Activated naive CD4-positive, alpha-beta T cell treated with anti-CD3 and anti-CD28 coated beads, Interleukin-2, amount 50 U/mL, for 24 hours (primary cell): Measurements from ENCODE around the gene BBS10.
"Not testable (repeated sequence)": the region's sequence is repeated elsewhere in the genome, so short reads cannot be mapped to it uniquely, and the experiment has no call there.

ENCODE experiments used
- H3K27ac Mint-ChIP-seq: one replicate; pipeline ENCODE4 v1.8.0; 2021; ENCODE audit warnings: mild to moderate bottlenecking, mixed read lengths
- H3K27me3 Mint-ChIP-seq: one replicate; pipeline ENCODE4 v1.8.0; 2021; ENCODE audit warnings: mixed read lengths
- H3K36me3 Mint-ChIP-seq: one replicate; pipeline ENCODE4 v1.8.0; 2021; ENCODE audit warnings: mixed read lengths
- H3K4me1 Mint-ChIP-seq: one replicate; pipeline ENCODE4 v1.8.0; 2021; ENCODE audit warnings: mixed read lengths
- H3K4me3 Mint-ChIP-seq: one replicate; pipeline ENCODE4 v1.8.0; 2021; ENCODE audit warnings: mild to moderate bottlenecking, mixed read lengths
- H3K9me3 Mint-ChIP-seq: one replicate; pipeline ENCODE4 v1.8.0; 2021; ENCODE audit warnings: mixed read lengths

BBS10 gene

GRCh38 chr12:76348079-76348901 is at the start of gene BBS10:
TSS of gene BBS10 (minus strand) at chr12:76348415. CDS start at chr12:76348358, 57 bp downstream.
- H3K27me3 Mint-ChIP-seq, result no peaks in the 10 kb centered on the region
- peak within 1 kb of the TSS; percentile 94 for H3K4me3 Mint-ChIP-seq
- no peaks in the 10 kb centered on the region for H3K36me3 Mint-ChIP-seq
- peak within 1 kb of the TSS; percentile 79 for H3K27ac Mint-ChIP-seq
- peaks cover 36% of the 10 kb centered on the region for H3K4me1 Mint-ChIP-seq
- H3K9me3 Mint-ChIP-seq, result no peaks in the 10 kb centered on the region

- H3K4me3 Mint-ChIP-seq, result no peak overlapping the region
- H3K27me3 Mint-ChIP-seq, result no peaks in the 10 kb centered on the region
- H3K27ac Mint-ChIP-seq, result no peak overlapping the region
- peaks cover 22% of the 10 kb centered on the region for H3K36me3 Mint-ChIP-seq
- H3K4me1 Mint-ChIP-seq, result peaks cover 4% of the 10 kb centered on the region
- H3K9me3 Mint-ChIP-seq, result no peaks in the 10 kb centered on the region
These were observed 43.2 kb upstream of the BBS10 start for GRCh38 chr12:76391461-76391860.

GRCh38 chr12:76387614-76388013 is 39.4 kb upstream of the BBS10 start:
- Mint-ChIP-seq H3K27ac (no peak overlapping the region), H3K9me3 (no peaks in the 10 kb centered on the region), H3K4me1 (peaks cover 4% of the 10 kb centered on the region), H3K36me3 (peaks cover 30% of the 10 kb centered on the region), H3K4me3 (no peak overlapping the region), H3K27me3 (no peaks in the 10 kb centered on the region)

GRCh38 chr12:76384560-76384959 is 36.3 kb upstream of the BBS10 start:
- H3K27ac Mint-ChIP-seq, result no peak overlapping the region
- H3K9me3 Mint-ChIP-seq, result no peaks in the 10 kb centered on the region
- H3K27me3 Mint-ChIP-seq, result no peaks in the 10 kb centered on the region
- H3K36me3 Mint-ChIP-seq, result peaks cover 25% of the 10 kb centered on the region
- H3K4me1 Mint-ChIP-seq, result no peaks in the 10 kb centered on the region
- H3K4me3 Mint-ChIP-seq, result no peak overlapping the region

DNA sequence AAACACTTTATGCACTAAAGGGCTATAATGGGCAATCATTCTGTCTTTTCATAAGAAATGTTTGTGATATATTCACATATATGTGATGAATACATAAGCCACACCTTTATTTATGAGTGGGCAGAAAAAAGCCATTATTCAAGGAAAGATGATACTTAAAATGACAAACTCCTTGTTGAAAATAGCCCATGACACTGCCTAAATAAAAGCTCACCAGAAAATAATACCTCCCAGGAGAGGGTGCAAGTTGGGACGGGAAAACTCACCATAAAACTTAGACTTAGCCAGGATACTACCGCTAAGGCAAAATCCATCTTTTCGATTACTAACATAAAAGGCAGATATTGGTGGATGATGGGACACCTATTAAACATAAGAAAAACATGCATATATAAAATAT is 35.8 kb upstream of the BBS10 start:
- Mint-ChIP-seq H3K4me1 (no peaks in the 10 kb centered on the region), H3K27me3 (no peaks in the 10 kb centered on the region), H3K27ac (no peak overlapping the region), H3K4me3 (no peak overlapping the region), H3K9me3 (no peaks in the 10 kb centered on the region), H3K36me3 (peaks cover 22% of the 10 kb centered on the region)

DNA sequence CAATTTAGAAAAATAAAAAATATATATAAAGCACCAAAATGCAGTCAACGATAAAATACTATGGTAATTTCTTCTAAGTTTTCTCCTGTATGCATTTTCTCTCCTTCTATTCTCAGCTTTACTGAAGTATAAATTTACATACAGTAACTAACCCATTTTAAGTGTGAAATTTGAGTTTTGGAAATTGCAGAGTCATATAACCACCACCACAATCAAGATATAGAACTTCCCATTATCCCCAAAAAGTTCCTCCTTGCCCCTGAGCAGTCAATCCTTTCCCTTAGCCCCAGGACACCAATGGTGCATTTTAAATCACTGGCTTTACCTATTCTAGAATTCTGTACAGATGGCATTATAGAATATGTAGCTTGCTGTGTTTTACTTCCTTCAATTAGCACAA is 31.0 kb upstream of the BBS10 start:
- Mint-ChIP-seq H3K27ac (no peak overlapping the region), H3K4me1 (no peaks in the 10 kb centered on the region), H3K36me3 (peaks cover 16% of the 10 kb centered on the region), H3K4me3 (no peak overlapping the region), H3K9me3 (no peaks in the 10 kb centered on the region), H3K27me3 (no peaks in the 10 kb centered on the region)

DNA sequence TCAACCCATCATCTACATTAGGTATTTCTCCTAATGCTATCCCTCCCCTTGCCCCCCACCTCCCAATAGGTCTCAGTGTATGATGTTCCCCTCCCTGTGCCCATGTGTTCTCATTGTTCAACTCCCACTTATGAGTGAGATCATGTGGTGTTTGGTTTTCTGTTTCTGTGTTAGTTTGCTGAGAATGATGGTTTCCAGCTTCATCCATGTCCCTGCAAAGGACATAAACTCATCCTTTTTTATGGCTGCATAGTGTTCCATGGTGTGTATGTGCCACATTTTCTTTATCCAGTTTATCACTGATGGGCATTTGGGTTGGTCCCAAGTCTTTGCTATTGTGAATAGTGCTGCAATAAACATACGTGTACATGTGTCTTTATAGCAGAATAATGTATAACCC is 28.7 kb upstream of the BBS10 start:
- H3K27ac Mint-ChIP-seq, H3K4me3 Mint-ChIP-seq, H3K4me1 Mint-ChIP-seq, H3K9me3 Mint-ChIP-seq, H3K27me3 Mint-ChIP-seq: not testable (repeated sequence)
- H3K36me3 Mint-ChIP-seq, result peaks cover 12% of the 10 kb centered on the region

GRCh38 chr12:76375939-76376338 is 27.7 kb upstream of the BBS10 start:
- Mint-ChIP-seq H3K27me3 (no peaks in the 10 kb centered on the region), H3K4me1 (no peaks in the 10 kb centered on the region), H3K4me3 (no peak overlapping the region), H3K27ac (no peak overlapping the region), H3K9me3 (no peaks in the 10 kb centered on the region), H3K36me3 (peaks cover 14% of the 10 kb centered on the region)

GRCh38 chr12:76375470-76375869 is 27.3 kb upstream of the BBS10 start:
- Mint-ChIP-seq H3K36me3 (peaks cover 14% of the 10 kb centered on the region), H3K9me3 (no peaks in the 10 kb centered on the region), H3K27me3 (no peaks in the 10 kb centered on the region), H3K27ac (no peak overlapping the region), H3K4me1 (no peaks in the 10 kb centered on the region), H3K4me3 (no peak overlapping the region)

- Mint-ChIP-seq H3K4me3 (no peak overlapping the region), H3K36me3 (peaks cover 19% of the 10 kb centered on the region)
These were observed 26.3 kb upstream of the BBS10 start for GRCh38 chr12:76374386-76375020.

DNA sequence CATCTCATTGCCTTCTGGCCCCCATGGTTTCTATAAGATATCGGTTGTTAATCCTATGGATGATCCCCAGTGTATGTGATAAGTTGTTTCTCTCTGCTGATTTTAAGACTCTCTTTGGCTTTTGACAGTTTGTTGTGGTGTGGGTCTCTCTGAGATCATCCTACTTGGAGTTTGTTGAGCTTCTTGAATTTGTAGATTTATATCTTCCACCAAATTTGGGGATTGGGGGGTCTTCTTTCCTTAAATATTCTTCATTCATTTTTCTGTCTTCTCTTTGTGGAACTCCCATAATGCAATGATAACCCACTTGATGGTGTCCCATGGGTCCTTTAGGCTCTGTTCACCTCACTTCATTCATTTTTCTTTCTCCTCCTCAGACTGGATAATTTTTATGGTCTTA is 20.0 kb upstream of the BBS10 start:
- Mint-ChIP-seq H3K9me3 (peaks cover 16% of the 10 kb centered on the region), H3K4me3 (no peak overlapping the region), H3K36me3 (peaks cover 57% of the 10 kb centered on the region), H3K27ac (no peak overlapping the region), H3K4me1 (no peaks in the 10 kb centered on the region), H3K27me3 (no peaks in the 10 kb centered on the region)

More at GRCh38 chr12:76374386-76375020, 26.3 kb upstream of the BBS10 start:
- Mint-ChIP-seq H3K4me1 (no peaks in the 10 kb centered on the region), H3K27me3 (no peaks in the 10 kb centered on the region), H3K27ac (no peak overlapping the region), H3K9me3 (no peaks in the 10 kb centered on the region)

GRCh38 chr12:76366163-76366562 is 17.9 kb upstream of the BBS10 start:
- peaks cover 16% of the 10 kb centered on the region for H3K9me3 Mint-ChIP-seq
- H3K27ac Mint-ChIP-seq, result peak overlapping the region; percentile 63
- H3K27me3 Mint-ChIP-seq, result no peaks in the 10 kb centered on the region
- no peaks in the 10 kb centered on the region for H3K4me1 Mint-ChIP-seq
- peaks cover 58% of the 10 kb centered on the region for H3K36me3 Mint-ChIP-seq
- no peak overlapping the region for H3K4me3 Mint-ChIP-seq

DNA sequence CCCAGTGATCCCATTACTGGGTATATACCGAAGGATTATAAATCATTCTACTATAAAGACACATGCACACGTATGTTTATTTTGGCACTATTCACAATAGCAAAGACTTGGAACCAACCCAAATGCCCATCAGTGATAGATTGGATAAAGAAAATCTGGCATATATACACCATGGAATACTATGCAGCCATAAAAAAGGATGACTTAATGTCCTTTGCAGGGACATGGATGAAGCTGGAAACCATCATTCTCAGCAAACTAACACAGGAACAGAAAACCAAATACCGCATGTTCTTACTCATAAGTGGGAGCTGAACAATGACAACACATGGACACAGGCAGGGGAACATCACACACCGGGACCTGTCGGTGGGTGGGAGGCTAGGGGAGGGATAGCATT is 15.9 kb upstream of the BBS10 start:
- H3K27ac Mint-ChIP-seq, H3K4me1 Mint-ChIP-seq, H3K4me3 Mint-ChIP-seq, H3K27me3 Mint-ChIP-seq: not testable (repeated sequence)
- H3K36me3 Mint-ChIP-seq, result peaks cover 55% of the 10 kb centered on the region
- peaks cover 16% of the 10 kb centered on the region for H3K9me3 Mint-ChIP-seq

GRCh38 chr12:76360316-76360715 is 12.1 kb upstream of the BBS10 start:
- no peaks in the 10 kb centered on the region for H3K27me3 Mint-ChIP-seq
- peaks cover 30% of the 10 kb centered on the region for H3K36me3 Mint-ChIP-seq
- no peak overlapping the region for H3K27ac Mint-ChIP-seq
- peaks cover 2% of the 10 kb centered on the region for H3K9me3 Mint-ChIP-seq
- H3K4me3 Mint-ChIP-seq, result no peak overlapping the region
- no peaks in the 10 kb centered on the region for H3K4me1 Mint-ChIP-seq

DNA sequence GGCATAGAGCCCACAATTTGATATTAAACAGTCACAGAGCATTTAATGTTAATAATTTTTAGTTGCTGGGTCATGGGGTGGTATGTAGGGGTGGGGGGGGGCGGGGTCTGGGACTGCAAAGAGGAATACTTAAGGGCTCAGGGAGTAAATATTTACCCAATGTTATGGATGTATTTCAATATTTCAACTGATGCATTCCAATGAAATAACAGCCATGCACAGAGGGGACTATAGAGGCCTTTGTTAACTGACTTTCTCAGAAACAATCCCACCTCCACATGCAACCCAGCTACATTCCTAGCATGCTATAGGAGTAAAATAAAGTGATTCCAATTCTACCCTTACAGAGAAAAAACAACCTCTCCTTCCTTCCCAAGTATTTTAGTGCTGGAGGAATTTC is 7.9 kb upstream of the BBS10 start:
- Mint-ChIP-seq H3K27ac (no peak overlapping the region), H3K27me3 (no peaks in the 10 kb centered on the region), H3K9me3 (no peaks in the 10 kb centered on the region), H3K36me3 (peaks cover 14% of the 10 kb centered on the region), H3K4me1 (no peaks in the 10 kb centered on the region), H3K4me3 (no peak overlapping the region)

DNA sequence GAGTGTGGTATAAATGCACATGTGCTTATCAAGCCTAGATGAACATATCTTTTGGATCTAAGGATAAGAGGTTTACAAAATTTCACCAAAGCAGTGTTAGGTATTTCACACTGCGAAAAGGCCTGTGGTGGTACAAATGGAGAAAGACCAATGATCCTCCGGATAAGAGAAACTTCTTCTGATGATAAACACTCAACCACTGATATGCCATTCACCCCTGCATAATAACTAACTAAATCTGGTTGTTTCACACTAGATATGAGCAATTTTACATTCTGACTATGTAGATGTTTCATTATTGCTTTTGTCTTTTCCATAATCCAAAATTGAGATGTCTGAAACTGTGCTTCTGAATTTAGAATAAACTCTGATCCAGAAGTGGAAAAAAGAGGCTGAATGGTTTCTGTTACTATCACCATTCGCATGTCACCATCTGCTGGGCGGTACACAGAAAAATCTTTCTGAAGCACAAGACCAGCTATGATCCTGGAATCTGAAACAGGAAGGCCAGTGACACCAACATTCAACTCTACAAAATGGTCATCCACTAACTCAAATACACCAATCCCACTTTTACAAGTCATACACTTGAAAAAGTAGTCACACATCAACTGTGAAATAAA is 1.3 kb downstream of the BBS10 start:
- H3K27ac Mint-ChIP-seq, result peak overlapping the region; percentile 79
- peak overlapping the region; percentile 94 for H3K4me3 Mint-ChIP-seq
- peaks cover 36% of the 10 kb centered on the region for H3K4me1 Mint-ChIP-seq
- H3K9me3 Mint-ChIP-seq, result no peaks in the 10 kb centered on the region
- H3K36me3 Mint-ChIP-seq, result no peaks in the 10 kb centered on the region
- H3K27me3 Mint-ChIP-seq, result no peaks in the 10 kb centered on the region
